Cardiac muscle cell (in vitro differentiated cells and primary cell): ENCODE results near the gene GRAP. TPM values are rescaled to one million over a fixed set of nuclear protein-coding genes. Genes with fewer than 3 reads are reported as not detected.
A peak's percentile ranks its signal among the peaks of the same experiment; 100 is the strongest.

Experiments used
- DNase-seq, 2 donors: peaks; one replicate each; pipeline versions ENCODE4 v3.0.0 to v3.0.0-alpha.2; 2010 to 2017; ENCODE audit warnings: low read depth in 1 of 2, low spot score in 1 of 2
- H3K27ac ChIP-seq: fragments of 200-600 bp; sonication (generic); 2 replicates; pipeline ENCODE4 v1.5.1; 2016
- H3K27me3 ChIP-seq: fragments of 200-600 bp; sonication (generic); 2 replicates; pipeline ENCODE4 v1.6.0; 2016; ENCODE audit warnings: control low read depth
- H3K36me3 ChIP-seq: fragments of 200-600 bp; sonication (generic); 2 replicates; pipeline ENCODE4 v1.5.1; 2016; ENCODE audit warnings: control low read depth
- H3K4me1 ChIP-seq: fragments of 200-600 bp; sonication (generic); 2 replicates; pipeline ENCODE4 v1.8.1; 2017; ENCODE audit warnings: low read depth, mild to moderate bottlenecking, mixed run types
- H3K4me3 ChIP-seq: fragments of 200-600 bp; sonication (generic); 2 replicates; pipeline ENCODE4 v1.5.1; 2016; ENCODE audit warnings: mild to moderate bottlenecking
- H3K9me3 ChIP-seq: fragments of 200-600 bp; sonication (generic); 2 replicates; pipeline ENCODE4 v1.5.1; 2017; ENCODE audit warnings: low read depth, mild to moderate bottlenecking, control low read depth
- CTCF ChIP-seq: IDR thresholded peaks from 2 replicates; pipeline ENCODE4 v1.5.1; 2012; ENCODE audit warnings: low read depth, mild to moderate bottlenecking, low read length
- polyA plus RNA-seq: library from polyadenylated mRNA; unstranded; fragments of >200 nt; fragmentation: Nextera tagmentation; extraction: Ambion mirVana; gene quantifications from 2 replicates; pipeline ENCODE4 v1.2.1, GENCODE V29; 2016
- total RNA-seq: library from RNA; depleted of rRNA; stranded (reverse); fragments of >200 nt; gene quantifications from 2 replicates; pipeline ENCODE4 v1.2.3, GENCODE V29; 2016

The GRAP gene
- total and polyA plus RNA-seq, 2 experiments from 2014 or later = 1.5 TPM; not detected in 1

GRCh38 chr17:18996458-18996857 lies 50.3 kb downstream of the GRAP start:
- Histone ChIP-seq H3K27ac (no peak overlapping the region), H3K27me3 (no peaks in the 10 kb centered on the region), H3K4me3 (no peak overlapping the region), H3K36me3 (no peaks in the 10 kb centered on the region), H3K9me3 (no peaks in the 10 kb centered on the region), H3K4me1 (peaks cover 9% of the 10 kb centered on the region)
- no peak for DNase-seq
- TF ChIP-seq CTCF = no peak

GRCh38 chr17:18995220-18995619 lies 51.5 kb downstream of the GRAP start:
- DNase-seq = no peak
- Histone ChIP-seq H3K4me1 (peaks cover 6% of the 10 kb centered on the region), H3K9me3 (no peaks in the 10 kb centered on the region), H3K27me3 (no peaks in the 10 kb centered on the region), H3K27ac (no peak overlapping the region), H3K36me3 (no peaks in the 10 kb centered on the region), H3K4me3 (no peak overlapping the region)
- no peak for TF ChIP-seq CTCF

- Histone ChIP-seq H3K36me3 (no peaks in the 10 kb centered on the region), H3K27ac (no peak overlapping the region), H3K9me3 (no peaks in the 10 kb centered on the region), H3K4me1 (peaks cover 6% of the 10 kb centered on the region), H3K4me3 (no peak overlapping the region), H3K27me3 (no peaks in the 10 kb centered on the region)
- DNase-seq = peak in 1 of 2 donors; percentile 21
- no peak for TF ChIP-seq CTCF
Measured at GRCh38 chr17:18994631-18995030, 52.1 kb downstream of the GRAP start.

GRCh38 chr17:18993905-18994526 lies 52.7 kb downstream of the GRAP start:
- Histone ChIP-seq H3K36me3 (no peaks in the 10 kb centered on the region), H3K4me3 (no peak overlapping the region), H3K4me1 (peaks cover 6% of the 10 kb centered on the region), H3K9me3 (no peaks in the 10 kb centered on the region), H3K27ac (no peak overlapping the region), H3K27me3 (no peaks in the 10 kb centered on the region)
- TF ChIP-seq CTCF = no peak
- DNase-seq = peak in 1 of 2 donors; percentile 48

- Histone ChIP-seq H3K4me3 (no peak overlapping the region), H3K9me3 (no peaks in the 10 kb centered on the region), H3K36me3 (no peaks in the 10 kb centered on the region), H3K27ac (no peak overlapping the region), H3K4me1 (peaks cover 3% of the 10 kb centered on the region), H3K27me3 (no peaks in the 10 kb centered on the region)
- TF ChIP-seq CTCF = no peak
- no peak for DNase-seq
Measured at GRCh38 chr17:18992454-18993130, 54.2 kb downstream of the GRAP start.
